ENCODE data around the gene TMEM214. TPM values are rescaled to one million over a fixed set of nuclear protein-coding genes. Genes with fewer than 3 reads are reported as not detected.

Gene TMEM214
- total and polyA plus RNA-seq, 2 donors from 2014 or later, result 50.5 to 74.8 TPM

- Histone ChIP-seq H3K9me3 (ENCODE audit: control insufficient read depth in 2 of 3, insufficient read depth in 1 of 3, low read length in 3 of 3) (no peaks in the 10 kb centered on the region), H3K27me3 (ENCODE audit: control insufficient read depth, insufficient read depth, low read length) (no peaks in the 10 kb centered on the region), H3K36me3 (ENCODE audit: control insufficient read depth in 2 of 3, insufficient read depth in 3 of 3, low read length in 3 of 3) (peaks cover 0 to 20% (median 8%) of the 10 kb centered on the region in 3 donors), H3K9ac (ENCODE audit: low read length in 3 of 3) (peak overlapping the region in 2 of 3 donors; percentile 13 to 63), H3K4me1 (ENCODE audit: control insufficient read depth in 2 of 3, insufficient read depth in 2 of 3, low read depth in 1 of 3, low read length in 3 of 3) (peaks cover 9 to 26% (median 14%) of the 10 kb centered on the region in 3 donors), H3K27ac (ENCODE audit: low read depth in 2 of 2, low read length in 2 of 2) (peak overlapping the region; percentile 85 to 90), H3K4me3 (ENCODE audit: low read length in 3 of 3) (peak overlapping the region; percentile 49 to 72 (median 50))
- FAIRE-seq (no peak), DNase-seq (peak; percentile 85 to 97 (median 89))
- intact Hi-C loops (cut with DNase I), result no loop called here
- TF ChIP-seq CTCF (IDR thresholded peaks at IDR 0.05; ENCODE audit: borderline replicate concordance, extremely low read depth, insufficient read depth), result no peak
Measured at GRCh38 chr2:27071990-27072830, 39.4 kb downstream of the TMEM214 start.

GRCh38 chr2:27072920-27073319 lies 40.2 kb downstream of the TMEM214 start:
- Histone ChIP-seq H3K9ac (ENCODE audit: low read length in 3 of 3) (no peak overlapping the region), H3K9me3 (ENCODE audit: control insufficient read depth in 2 of 3, insufficient read depth in 1 of 3, low read length in 3 of 3) (no peaks in the 10 kb centered on the region)

GRCh38 chr2:27073782-27074181 lies 41.0 kb downstream of the TMEM214 start:
- TF ChIP-seq CTCF (IDR thresholded peaks at IDR 0.05; ENCODE audit: borderline replicate concordance, extremely low read depth, insufficient read depth), result no peak
- Histone ChIP-seq H3K36me3 (ENCODE audit: control insufficient read depth in 2 of 3, insufficient read depth in 3 of 3, low read length in 3 of 3) (peaks cover 0 to 9% (median 5%) of the 10 kb centered on the region in 3 donors), H3K9me3 (ENCODE audit: control insufficient read depth in 2 of 3, insufficient read depth in 1 of 3, low read length in 3 of 3) (no peaks in the 10 kb centered on the region), H3K9ac (ENCODE audit: low read length in 3 of 3) (no peak overlapping the region), H3K27me3 (ENCODE audit: control insufficient read depth, insufficient read depth, low read length) (no peaks in the 10 kb centered on the region), H3K27ac (ENCODE audit: low read depth in 2 of 2, low read length in 2 of 2) (peak overlapping the region; percentile 25 to 35), H3K4me1 (ENCODE audit: control insufficient read depth in 2 of 3, insufficient read depth in 2 of 3, low read depth in 1 of 3, low read length in 3 of 3) (peaks cover 9 to 23% (median 14%) of the 10 kb centered on the region in 3 donors), H3K4me3 (ENCODE audit: low read length in 3 of 3) (no peak overlapping the region)
- intact Hi-C loops (cut with DNase I), result no loop called here
- FAIRE-seq (no peak), DNase-seq (peak in 1 of 5 donors; percentile 53)

More at GRCh38 chr2:27072920-27073319, 40.2 kb downstream of the TMEM214 start:
- H3K27ac ChIP-seq (ENCODE audit: low read depth in 2 of 2, low read length in 2 of 2), result peak overlapping the region; percentile 85 to 90
- H3K4me1 ChIP-seq (ENCODE audit: control insufficient read depth in 2 of 3, insufficient read depth in 2 of 3, low read depth in 1 of 3, low read length in 3 of 3), result peaks cover 9 to 26% (median 14%) of the 10 kb centered on the region in 3 donors
- TF ChIP-seq CTCF (IDR thresholded peaks at IDR 0.05; ENCODE audit: borderline replicate concordance, extremely low read depth, insufficient read depth), result no peak
- H3K36me3 ChIP-seq (ENCODE audit: control insufficient read depth in 2 of 3, insufficient read depth in 3 of 3, low read length in 3 of 3), result peaks cover 0 to 17% (median 5%) of the 10 kb centered on the region in 3 donors
- FAIRE-seq (no peak), DNase-seq (peak in 2 of 5 donors; percentile 30 to 70)
- no peak overlapping the region for H3K4me3 ChIP-seq (ENCODE audit: low read length in 3 of 3)
- H3K27me3 ChIP-seq (ENCODE audit: control insufficient read depth, insufficient read depth, low read length), result no peaks in the 10 kb centered on the region
- intact Hi-C loops (cut with DNase I), result no loop called here
